Osteoblast (primary cell): ENCODE results near the gene TMEM106A. TPM values are rescaled to one million over a fixed set of nuclear protein-coding genes. Genes with fewer than 3 reads are reported as not detected.

Experiments used
- DNase-seq: peaks from one replicate; pipeline ENCODE4 v3.0.0; 2011; ENCODE audit warnings: low spot score, mixed read lengths; ENCODE audit not compliant: insufficient read length; ENCODE audit errors: missing footprints
- H2AFZ ChIP-seq: 2 replicates; pipeline ENCODE4 v1.6.0; 2011; ENCODE audit warnings: mild to moderate bottlenecking, low read length
- H3K27ac ChIP-seq: 2 replicates; pipeline ENCODE4 v1.5.1; 2011; ENCODE audit warnings: mild to moderate bottlenecking, low read depth, low read length, moderate library complexity
- H3K27me3 ChIP-seq: 2 replicates; pipeline ENCODE4 v1.6.0; 2012; ENCODE audit warnings: mild to moderate bottlenecking, control low read depth, inconsistent platforms, low read length, moderate library complexity; ENCODE audit not compliant: insufficient read depth
- H3K36me3 ChIP-seq: 2 replicates; pipeline ENCODE4 v1.5.1; 2011; ENCODE audit warnings: mild to moderate bottlenecking, low read length, control low read depth, moderate library complexity; ENCODE audit not compliant: insufficient read depth
- H3K4me1 ChIP-seq: 2 replicates; pipeline ENCODE4 v1.5.1; 2011; ENCODE audit warnings: mild to moderate bottlenecking, low read length, control low read depth, moderate library complexity; ENCODE audit not compliant: insufficient read depth
- H3K4me2 ChIP-seq: 2 replicates; pipeline ENCODE4 v1.6.0; 2011; ENCODE audit warnings: mild to moderate bottlenecking, low read length; ENCODE audit not compliant: insufficient read depth
- H3K4me3 ChIP-seq: fragments of 200-600 bp; sonication (generic); 3 replicates; pipeline ENCODE4 v1.5.1; 2012; ENCODE audit warnings: mild to moderate bottlenecking, low read length, inconsistent platforms; ENCODE audit not compliant: insufficient read depth
- H3K79me2 ChIP-seq: 2 replicates; pipeline ENCODE4 v1.6.0; 2012; ENCODE audit warnings: mild to moderate bottlenecking, low read length, control low read depth, inconsistent platforms; ENCODE audit not compliant: insufficient read depth
- H3K9me3 ChIP-seq: 2 replicates; pipeline ENCODE4 v1.5.1; 2011; ENCODE audit warnings: low read depth, low read length, control low read depth
- H4K20me1 ChIP-seq: 2 replicates; pipeline ENCODE4 v1.6.0; 2012; ENCODE audit warnings: mild to moderate bottlenecking, low read length, control low read depth; ENCODE audit not compliant: insufficient read depth
- CTCF ChIP-seq: IDR thresholded peaks from 2 replicates; pipeline ENCODE4 v1.5.1; 2011; ENCODE audit warnings: mild to moderate bottlenecking, low read depth, low read length, moderate library complexity; ENCODE audit errors: extremely low read depth
- total RNA-seq: library from RNA; depleted of rRNA; stranded (reverse); fragments of >200 nt; gene quantifications from 2 replicates; pipeline ENCODE4 v1.2.3, GENCODE V29; 2012

TMEM106A gene
- total RNA-seq, 1 donor: 5.1 TPM

GRCh38 chr17:43216369-43216761 lies 4.7 kb downstream of the TMEM106A start:
- no peak for DNase-seq

GRCh38 chr17:43216762-43217613 lies 5.3 kb downstream of the TMEM106A start:
- H3K4me2 ChIP-seq: no peak overlapping the region
- no peak overlapping the region for H2AFZ ChIP-seq
- H3K27me3 ChIP-seq: no peaks in the 10 kb centered on the region
- H3K36me3 ChIP-seq: peaks cover 68% of the 10 kb centered on the region
- no peak for TF ChIP-seq CTCF
- DNase-seq: peak; percentile 37
- peaks cover 16% of the 10 kb centered on the region for H3K4me1 ChIP-seq
- H3K27ac ChIP-seq: no peak overlapping the region
- no peak overlapping the region for H3K4me3 ChIP-seq
- no peaks in the 10 kb centered on the region for H3K9me3 ChIP-seq
- H4K20me1 ChIP-seq: no peaks in the 10 kb centered on the region
- peaks cover 17% of the 10 kb centered on the region for H3K79me2 ChIP-seq

More at GRCh38 chr17:43216369-43216761, 4.7 kb downstream of the TMEM106A start:
- TF ChIP-seq CTCF: no peak
- Histone ChIP-seq H2AFZ (no peak overlapping the region), H3K4me1 (peaks cover 16% of the 10 kb centered on the region), H3K79me2 (peaks cover 18% of the 10 kb centered on the region), H4K20me1 (no peaks in the 10 kb centered on the region), H3K4me3 (no peak overlapping the region), H3K36me3 (peaks cover 66% of the 10 kb centered on the region), H3K27me3 (no peaks in the 10 kb centered on the region), H3K27ac (no peak overlapping the region), H3K9me3 (no peaks in the 10 kb centered on the region), H3K4me2 (no peak overlapping the region)

GRCh38 chr17:43217614-43218087 lies 6.0 kb downstream of the TMEM106A start:
- H3K27me3 ChIP-seq: no peaks in the 10 kb centered on the region
- DNase-seq: peak; percentile 18
- TF ChIP-seq CTCF: no peak
- H3K27ac ChIP-seq: no peak overlapping the region
- H3K9me3 ChIP-seq: no peaks in the 10 kb centered on the region
- no peak overlapping the region for H3K4me2 ChIP-seq
- no peak overlapping the region for H3K4me3 ChIP-seq
- peaks cover 10% of the 10 kb centered on the region for H3K4me1 ChIP-seq
- H3K79me2 ChIP-seq: peaks cover 12% of the 10 kb centered on the region
- H4K20me1 ChIP-seq: no peaks in the 10 kb centered on the region
- H2AFZ ChIP-seq: no peak overlapping the region
- H3K36me3 ChIP-seq: peaks cover 71% of the 10 kb centered on the region

- peak; percentile 29 for DNase-seq
- Histone ChIP-seq H2AFZ (no peak overlapping the region), H3K4me2 (no peak overlapping the region), H4K20me1 (no peaks in the 10 kb centered on the region), H3K4me3 (no peak overlapping the region), H3K36me3 (peaks cover 62% of the 10 kb centered on the region), H3K27ac (no peak overlapping the region), H3K4me1 (no peaks in the 10 kb centered on the region), H3K9me3 (no peaks in the 10 kb centered on the region), H3K79me2 (no peaks in the 10 kb centered on the region), H3K27me3 (no peaks in the 10 kb centered on the region)
- no peak for TF ChIP-seq CTCF
Observed at GRCh38 chr17:43219001-43219400, 7.3 kb downstream of the TMEM106A start.
